SHP77 (cell line): ENCODE results near the gene MAGEA9.
"Not testable (repeated sequence)": the region's sequence is repeated elsewhere in the genome, so short reads cannot be mapped to it uniquely, and the experiment has no call there.

Experiments used
- DNase-seq, 2 experiments: peaks; one replicate each; lab custom pipeline; 2025; lab: John Stamatoyannopoulos, UW

Gene MAGEA9

DNA sequence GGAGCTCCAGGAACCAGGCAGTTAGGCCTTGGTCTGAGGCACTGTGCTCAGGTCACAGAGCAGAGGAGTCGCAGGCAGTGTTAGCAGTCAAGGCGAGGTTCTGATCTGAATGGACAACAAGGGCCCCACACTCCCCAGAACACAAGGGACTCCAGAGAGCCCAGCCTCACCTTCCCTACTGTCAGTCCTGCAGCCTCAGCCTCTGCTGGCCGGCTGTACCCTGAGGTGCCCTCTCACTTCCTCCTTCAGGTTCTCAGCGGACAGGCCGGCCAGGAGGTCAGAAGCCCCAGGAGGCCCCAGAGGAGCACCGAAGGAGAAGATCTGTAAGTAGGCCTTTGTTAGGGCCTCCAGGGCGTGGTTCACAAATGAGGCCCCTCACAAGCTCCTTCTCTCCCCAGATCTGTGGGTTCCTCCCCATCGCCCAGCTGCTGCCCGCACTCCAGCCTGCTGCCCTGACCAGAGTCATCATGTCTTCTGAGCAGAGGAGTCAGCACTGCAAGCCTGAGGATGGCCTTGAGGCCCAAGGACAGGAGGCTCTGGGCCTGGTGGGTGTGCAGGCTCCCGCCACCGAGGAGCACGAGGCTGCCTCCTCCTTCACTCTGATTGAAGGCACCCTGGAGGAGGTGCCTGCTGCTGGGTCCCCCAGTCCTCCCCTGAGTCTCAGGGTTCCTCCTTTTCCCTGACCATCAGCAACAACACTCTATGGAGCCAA, 26.2 kb downstream of the MAGEA9 start:
- no peak for DNase-seq

DNA sequence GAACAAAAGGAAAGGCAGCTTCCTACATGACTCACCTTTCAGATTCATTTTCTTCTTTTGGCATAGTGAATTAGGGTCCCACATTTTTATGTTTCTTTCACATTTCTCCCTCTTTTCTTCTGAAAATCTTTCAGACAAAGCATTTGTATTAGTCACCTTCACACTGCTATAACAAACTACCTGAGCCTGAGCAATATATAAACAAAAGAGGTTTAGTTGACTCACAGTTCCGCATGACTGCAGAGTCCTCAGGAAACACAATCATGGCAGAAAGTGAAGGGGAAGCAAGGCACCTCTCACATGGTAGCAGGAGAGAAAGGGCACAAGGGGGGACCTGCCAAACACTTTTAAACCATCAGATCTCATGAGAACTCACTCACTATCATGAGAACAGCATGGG, 36.9 kb downstream of the MAGEA9 start:
- no peak for DNase-seq

DNA sequence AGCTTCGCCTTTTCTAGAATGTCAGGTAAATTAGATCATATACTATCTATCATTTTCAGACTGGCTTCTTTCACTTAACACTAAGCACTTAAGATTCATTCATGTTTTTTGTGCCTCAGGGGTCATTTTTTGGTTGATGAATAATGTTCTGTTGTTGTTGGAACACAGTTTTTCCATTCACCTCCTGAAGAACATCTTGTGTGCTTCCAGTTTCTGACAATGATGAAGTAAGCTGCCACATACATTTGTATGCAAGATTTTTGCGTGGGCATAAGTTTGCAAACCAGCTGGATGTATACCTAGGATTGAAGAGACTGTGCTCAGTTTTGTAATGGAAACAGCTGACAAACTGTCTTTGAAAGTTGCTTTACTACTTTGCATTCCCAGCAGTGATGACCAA, 37.6 kb downstream of the MAGEA9 start:
- DNase-seq: no peak

DNA sequence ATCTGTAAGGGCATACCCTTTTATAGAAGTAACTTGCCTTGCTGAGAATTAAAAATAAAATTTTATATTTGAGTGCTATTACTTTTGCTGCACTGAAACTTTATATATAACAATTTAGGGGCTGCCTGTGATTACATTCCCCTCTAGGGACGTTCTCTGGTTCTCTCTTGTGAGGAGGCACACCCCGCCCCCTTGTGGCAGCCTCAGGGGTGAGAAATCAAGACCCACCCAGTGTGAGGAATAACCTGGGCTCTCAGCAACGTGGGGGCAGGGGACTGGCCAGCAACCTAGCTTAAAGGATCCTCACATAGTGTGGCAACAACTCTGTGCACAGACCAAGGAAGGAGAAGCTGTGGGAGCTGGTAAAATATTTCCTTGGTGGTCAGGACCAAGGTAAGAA, 43.7 kb downstream of the MAGEA9 start:
- peak in 1 of 2 experiments; percentile 10 for DNase-seq

DNA sequence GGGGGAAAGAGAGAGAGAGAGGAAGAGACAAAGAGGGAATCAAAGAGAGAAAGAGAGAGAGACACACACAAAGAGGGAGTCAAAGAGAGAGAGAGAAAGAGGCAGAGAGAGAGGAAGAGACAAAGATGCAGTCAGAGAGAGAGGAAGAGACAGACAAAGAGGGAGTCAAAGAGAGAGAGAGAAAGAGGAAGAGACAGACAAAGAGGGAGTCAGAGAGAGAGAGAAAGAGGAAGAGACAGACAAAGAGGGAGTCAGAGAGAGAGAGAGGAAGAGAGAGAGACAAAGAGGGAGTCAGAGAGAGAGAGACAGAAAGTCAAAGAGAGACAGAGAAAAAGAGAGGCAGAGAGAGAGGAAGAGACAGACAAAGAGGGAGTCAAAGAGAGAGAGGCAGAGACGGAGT, 45.5 kb downstream of the MAGEA9 start:
- DNase-seq: no peak

DNA sequence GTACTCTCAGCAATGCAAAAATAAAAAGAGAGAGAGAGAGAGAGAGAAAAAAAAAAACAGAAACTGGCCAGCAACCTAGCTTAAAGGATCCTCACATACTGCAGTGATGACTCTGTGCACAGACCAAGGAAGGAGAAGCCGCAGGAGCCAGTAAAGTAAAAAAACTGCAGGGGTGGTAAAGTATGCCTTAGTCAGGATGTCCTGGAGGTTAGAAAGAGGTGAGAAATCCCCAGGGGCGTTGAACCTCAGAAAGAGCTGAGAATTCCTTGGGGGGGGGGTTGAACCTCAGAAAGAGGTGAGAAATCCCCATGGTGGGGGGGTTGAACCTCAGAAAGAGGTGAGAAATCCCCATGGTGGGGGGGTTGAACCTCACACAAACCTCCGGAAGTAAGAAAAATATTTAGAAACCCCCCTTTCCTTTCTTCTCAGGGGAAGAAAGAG, 48.0 kb downstream of the MAGEA9 start:
- no peak for DNase-seq

DNA sequence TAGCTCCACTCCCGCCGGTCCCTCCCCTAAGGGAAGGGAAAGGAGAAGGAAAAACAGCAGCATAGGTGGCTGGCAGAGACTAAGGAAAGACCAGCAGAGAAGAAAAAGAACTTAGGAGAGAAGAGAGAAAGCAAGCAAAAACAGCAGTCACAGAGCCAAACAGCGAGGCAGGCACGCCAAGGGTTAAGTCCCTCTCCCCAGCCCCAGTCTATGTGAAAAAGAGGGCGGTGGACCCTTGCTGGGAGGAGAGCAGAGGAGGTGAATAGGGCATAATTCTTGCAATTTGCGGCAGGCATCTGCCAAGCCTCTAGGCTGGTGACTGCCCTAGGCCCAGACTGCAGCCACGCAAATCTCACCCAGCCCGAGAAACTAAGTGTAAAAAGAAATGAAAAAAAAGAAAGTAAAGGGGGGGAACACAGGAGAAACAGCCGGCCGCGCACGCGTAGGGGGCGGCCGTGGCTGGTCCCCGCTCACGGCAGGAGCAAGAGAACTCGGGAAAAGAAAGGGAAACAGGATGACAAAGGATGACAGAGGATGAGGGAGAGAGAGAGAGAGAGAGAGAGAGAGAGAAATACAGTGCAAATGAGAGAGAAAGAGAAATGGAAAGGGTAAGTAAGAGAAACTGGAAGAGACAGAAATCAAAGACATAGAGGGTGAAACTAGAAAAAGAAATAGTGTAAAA, 48.6 kb downstream of the MAGEA9 start:
- DNase-seq: no peak

DNA sequence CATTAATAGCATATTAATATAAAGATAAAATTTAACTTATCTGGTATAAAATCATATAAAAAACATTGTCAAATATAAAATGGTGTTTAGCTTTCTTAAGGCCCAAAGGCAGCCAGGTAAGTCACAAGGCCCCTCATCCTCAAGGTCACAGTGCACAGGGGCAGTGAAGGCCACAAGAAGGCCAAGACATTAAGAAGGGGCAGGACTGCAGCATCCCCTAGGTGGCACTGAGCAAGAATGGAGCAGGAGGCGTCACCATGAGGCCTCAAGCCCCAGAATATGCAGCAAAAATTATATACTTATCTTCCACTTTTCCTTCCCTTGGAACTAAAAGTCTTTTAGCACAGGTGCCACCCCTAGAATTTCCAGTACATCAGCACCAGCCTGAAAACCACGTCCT, 49.7 kb downstream of the MAGEA9 start:
- no peak for DNase-seq

DNA sequence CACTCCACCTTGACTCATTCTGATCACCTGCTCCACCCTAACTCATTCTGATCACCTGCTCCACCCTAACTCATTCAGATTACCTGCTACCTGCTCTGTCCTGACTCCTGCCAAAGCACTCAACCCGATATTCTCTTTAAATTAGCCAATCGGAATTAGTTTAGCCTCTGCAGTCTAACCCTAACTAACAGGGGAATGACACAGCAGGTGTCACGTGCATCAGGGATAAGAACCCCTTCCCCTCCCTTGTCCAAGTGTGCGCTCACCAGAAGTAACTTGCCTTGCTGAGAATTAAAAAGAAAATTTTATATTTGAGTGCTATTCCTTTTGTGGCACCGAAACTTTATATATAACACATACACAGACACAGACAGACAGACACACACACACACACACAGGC, 55.0 kb downstream of the MAGEA9 start:
- not testable (repeated sequence) for DNase-seq

DNA sequence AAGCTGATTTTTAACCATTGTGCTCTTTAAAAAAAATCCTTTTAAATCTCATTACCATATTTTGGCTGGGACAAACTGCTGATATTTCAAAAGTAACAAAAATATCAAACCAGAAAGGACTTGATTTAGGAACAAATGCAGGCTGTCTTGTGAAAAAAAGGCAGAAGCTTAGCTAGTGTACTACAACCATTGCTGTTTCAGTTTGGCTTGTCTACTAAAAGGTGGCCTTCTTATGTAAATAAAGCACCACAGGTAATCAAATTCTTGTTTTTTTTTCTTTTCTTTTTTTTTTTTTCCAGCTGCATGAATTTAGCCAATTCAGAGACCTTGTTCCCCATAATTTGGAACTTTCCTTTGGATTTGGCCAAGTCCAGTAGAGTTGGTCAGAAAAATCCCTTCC, 55.4 kb downstream of the MAGEA9 start:
- DNase-seq: no peak
